ENCODE results near the gene MUC5AC. TPM values are rescaled to one million over a fixed set of nuclear protein-coding genes. Genes with fewer than 3 reads are reported as not detected.
"Not testable (repeated sequence)": the region's sequence is repeated elsewhere in the genome, so short reads cannot be mapped to it uniquely, and the experiment has no call there.

Gene MUC5AC
- total RNA-seq, 1 experiment from 2014 or later: 0.11 TPM

- TF ChIP-seq EZH2 (IDR thresholded peaks at IDR 0.05; ENCODE audit: low read length, unreplicated experiment): no peak
- TF ChIP-seq CTCF (conservative IDR thresholded peaks at IDR 0.05; ENCODE audit: low read depth, low read length): no peak
- TF ChIP-seq EZH2phosphoT487 (IDR thresholded peaks at IDR 0.05; ENCODE audit: borderline replicate concordance, low read length): no peak
- no peaks in the 10 kb centered on the region for H3K79me2 ChIP-seq (ENCODE audit: low read length)
- ChIA-PET CTCF (no interaction called here), POLR2A (ENCODE audit: unreplicated experiment) (interaction anchor here (0.6 kb wide), 1 partner anchor 19 kb away, joined by 3 read pairs; no protein-coding TSS in a partner anchor)
- no peaks in the 10 kb centered on the region for H3K36me3 ChIP-seq (ENCODE audit: low read depth, low read length)
- H4K20me1 ChIP-seq (ENCODE audit: low read length): no peaks in the 10 kb centered on the region
- H3K9me3 ChIP-seq (ENCODE audit: low read length): no peaks in the 10 kb centered on the region
- no peak overlapping the region for H3K9ac ChIP-seq (ENCODE audit: low read length)
- H3K4me1 ChIP-seq (ENCODE audit: insufficient read depth, low read length): no peaks in the 10 kb centered on the region
- intact Hi-C loops (cut with micrococcal nuclease): no loop called here
- H3K27me3 ChIP-seq (ENCODE audit: low read length): no peaks in the 10 kb centered on the region
- no peak for DNase-seq
- no peak overlapping the region for H2AFZ ChIP-seq (ENCODE audit: low read length)
- no peak for ATAC-seq
- H3K4me2 ChIP-seq (ENCODE audit: low read length): no peak overlapping the region
- no peaks in the 10 kb centered on the region for H3K9me2 ChIP-seq (replicated peaks; ENCODE audit: low read length)
- no peaks in the 10 kb centered on the region for H3F3A ChIP-seq (ENCODE audit: low read length, unreplicated experiment)
- H3K4me3 ChIP-seq (ENCODE audit: low read length): no peak overlapping the region
- no TSS peak for BruUV-seq (replicated peaks)
- H3K27ac ChIP-seq (ENCODE audit: low read length): no peak overlapping the region
These were observed 13.7 kb downstream of the MUC5AC start for GRCh38 chr11:1171223-1171984.

- H3K9ac ChIP-seq (ENCODE audit: low read length): no peak overlapping the region
- H3K4me1 ChIP-seq (ENCODE audit: insufficient read depth, low read length): no peaks in the 10 kb centered on the region
- H3K27me3 ChIP-seq (ENCODE audit: low read length): no peaks in the 10 kb centered on the region
- H3K79me2 ChIP-seq (ENCODE audit: low read length): no peaks in the 10 kb centered on the region
- DNase-seq (no peak), ATAC-seq (peak; percentile 18; the same call in 1 of the 2 replicates)
- intact Hi-C loops (cut with micrococcal nuclease): no loop called here
- H3K36me3 ChIP-seq (ENCODE audit: low read depth, low read length): no peaks in the 10 kb centered on the region
- ChIA-PET POLR2A (ENCODE audit: unreplicated experiment) (interaction anchor here (0.6 kb wide), 1 partner anchor 20 kb away, joined by 3 read pairs; no protein-coding TSS in a partner anchor), CTCF (no interaction called here)
- no peaks in the 10 kb centered on the region for H3K9me3 ChIP-seq (ENCODE audit: low read length)
- BruUV-seq (replicated peaks): no TSS peak
- H3F3A ChIP-seq (ENCODE audit: low read length, unreplicated experiment): no peaks in the 10 kb centered on the region
- H3K27ac ChIP-seq (ENCODE audit: low read length): no peak overlapping the region
- TF ChIP-seq EZH2 (IDR thresholded peaks at IDR 0.05; ENCODE audit: low read length, unreplicated experiment): no peak
- no peak for TF ChIP-seq CTCF (conservative IDR thresholded peaks at IDR 0.05; ENCODE audit: low read depth, low read length)
- H3K9me2 ChIP-seq (replicated peaks; ENCODE audit: low read length): no peaks in the 10 kb centered on the region
- H2AFZ ChIP-seq (ENCODE audit: low read length): no peak overlapping the region
- no peak overlapping the region for H3K4me3 ChIP-seq (ENCODE audit: low read length)
- H4K20me1 ChIP-seq (ENCODE audit: low read length): no peaks in the 10 kb centered on the region
- no peak overlapping the region for H3K4me2 ChIP-seq (ENCODE audit: low read length)
These were observed 14.4 kb downstream of the MUC5AC start for GRCh38 chr11:1171985-1172728.

GRCh38 chr11:1172729-1173117 lies 15.0 kb downstream of the MUC5AC start:
- Histone ChIP-seq H3K4me1 (ENCODE audit: insufficient read depth, low read length) (no peaks in the 10 kb centered on the region), H3K9me2 (replicated peaks; ENCODE audit: low read length) (no peaks in the 10 kb centered on the region), H2AFZ (ENCODE audit: low read length) (no peak overlapping the region), H3K4me2 (ENCODE audit: low read length) (no peak overlapping the region), H3K9me3 (ENCODE audit: low read length) (no peaks in the 10 kb centered on the region), H3K27me3 (ENCODE audit: low read length) (no peaks in the 10 kb centered on the region), H3K27ac (ENCODE audit: low read length) (no peak overlapping the region), H3K9ac (ENCODE audit: low read length) (no peak overlapping the region), H3K4me3 (ENCODE audit: low read length) (no peak overlapping the region), H3K79me2 (ENCODE audit: low read length) (no peaks in the 10 kb centered on the region), H3F3A (ENCODE audit: low read length, unreplicated experiment) (no peaks in the 10 kb centered on the region), H3K36me3 (ENCODE audit: low read depth, low read length) (no peaks in the 10 kb centered on the region), H4K20me1 (ENCODE audit: low read length) (no peaks in the 10 kb centered on the region)
- DNase-seq (no peak), ATAC-seq (no peak)
- ChIA-PET POLR2A (ENCODE audit: unreplicated experiment) (no interaction called here), CTCF (no interaction called here)
- no TSS peak for BruUV-seq (replicated peaks)
- intact Hi-C loops (cut with micrococcal nuclease): no loop called here
- TF ChIP-seq EZH2 (IDR thresholded peaks at IDR 0.05; ENCODE audit: low read length, unreplicated experiment) (no peak), CTCF (conservative IDR thresholded peaks at IDR 0.05; ENCODE audit: low read depth, low read length) (no peak), EZH2phosphoT487 (IDR thresholded peaks at IDR 0.05; ENCODE audit: borderline replicate concordance, low read length) (no peak)

GRCh38 chr11:1173396-1173795 lies 15.6 kb downstream of the MUC5AC start:
- DNase-seq; H3K27me3 ChIP-seq (ENCODE audit: low read length); H3K9ac ChIP-seq (ENCODE audit: low read length); H3K79me2 ChIP-seq (ENCODE audit: low read length); H3K4me2 ChIP-seq (ENCODE audit: low read length); H2AFZ ChIP-seq (ENCODE audit: low read length); H3K9me3 ChIP-seq (ENCODE audit: low read length); H4K20me1 ChIP-seq (ENCODE audit: low read length); H3K4me1 ChIP-seq (ENCODE audit: insufficient read depth, low read length); H3K9me2 ChIP-seq (replicated peaks; ENCODE audit: low read length); POLR2A ChIA-PET (ENCODE audit: unreplicated experiment); CTCF ChIA-PET; intact Hi-C loops (cut with micrococcal nuclease); H3K36me3 ChIP-seq (ENCODE audit: low read depth, low read length); H3K27ac ChIP-seq (ENCODE audit: low read length); ATAC-seq; BruUV-seq (replicated peaks); H3F3A ChIP-seq (ENCODE audit: low read length, unreplicated experiment); H3K4me3 ChIP-seq (ENCODE audit: low read length): not testable (repeated sequence)
